Fibroblast of lung (primary cell): ENCODE data around the gene MAPKAP1.
"Not testable (repeated sequence)": the region's sequence is repeated elsewhere in the genome, so short reads cannot be mapped to it uniquely, and the experiment has no call there.

ENCODE experiments used
- EZH2 ChIP-seq: IDR thresholded peaks from 2 replicates; pipeline ENCODE4 v1.5.1; 2012; ENCODE audit warnings: low read length, control low read depth, mild to moderate bottlenecking; ENCODE audit errors: missing control alignments
- TF ChIP-seq, protein P1 (sequence below), 2 donors: IDR thresholded peaks in 1 of 2; conservative IDR thresholded peaks in 1 of 2; 1 replicate in 1 of 2; 2 replicates in 1 of 2; pipeline ENCODE4 v1.5.1; 2011 to 2012; ENCODE audit warnings: low read length in 2 of 2, control low read depth in 1 of 2, inconsistent platforms in 1 of 2, low read depth in 1 of 2, mild to moderate bottlenecking in 1 of 2

DNA sequence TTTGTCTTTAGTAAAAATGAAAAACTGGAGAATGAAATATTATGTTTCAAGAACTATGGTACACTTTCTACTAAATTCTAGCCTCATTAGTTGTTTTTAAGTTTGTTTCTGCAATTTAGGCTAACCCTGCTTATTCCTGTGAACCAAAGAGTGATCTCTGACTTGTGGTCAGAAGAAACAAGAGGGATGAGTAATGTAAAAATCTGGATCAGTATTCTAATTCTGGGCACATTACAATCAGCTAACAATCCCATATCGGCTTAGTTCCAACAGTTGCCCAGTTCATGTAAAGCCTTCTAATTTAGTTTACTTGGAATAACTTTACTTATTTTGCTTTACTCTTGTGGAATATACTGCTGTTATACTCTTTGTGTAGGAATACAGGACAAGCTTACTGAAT lies 134.5 kb downstream of the MAPKAP1 start:
- TF ChIP-seq, protein P1, sequence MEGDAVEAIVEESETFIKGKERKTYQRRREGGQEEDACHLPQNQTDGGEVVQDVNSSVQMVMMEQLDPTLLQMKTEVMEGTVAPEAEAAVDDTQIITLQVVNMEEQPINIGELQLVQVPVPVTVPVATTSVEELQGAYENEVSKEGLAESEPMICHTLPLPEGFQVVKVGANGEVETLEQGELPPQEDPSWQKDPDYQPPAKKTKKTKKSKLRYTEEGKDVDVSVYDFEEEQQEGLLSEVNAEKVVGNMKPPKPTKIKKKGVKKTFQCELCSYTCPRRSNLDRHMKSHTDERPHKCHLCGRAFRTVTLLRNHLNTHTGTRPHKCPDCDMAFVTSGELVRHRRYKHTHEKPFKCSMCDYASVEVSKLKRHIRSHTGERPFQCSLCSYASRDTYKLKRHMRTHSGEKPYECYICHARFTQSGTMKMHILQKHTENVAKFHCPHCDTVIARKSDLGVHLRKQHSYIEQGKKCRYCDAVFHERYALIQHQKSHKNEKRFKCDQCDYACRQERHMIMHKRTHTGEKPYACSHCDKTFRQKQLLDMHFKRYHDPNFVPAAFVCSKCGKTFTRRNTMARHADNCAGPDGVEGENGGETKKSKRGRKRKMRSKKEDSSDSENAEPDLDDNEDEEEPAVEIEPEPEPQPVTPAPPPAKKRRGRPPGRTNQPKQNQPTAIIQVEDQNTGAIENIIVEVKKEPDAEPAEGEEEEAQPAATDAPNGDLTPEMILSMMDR (conservative IDR thresholded peaks at IDR 0.05 in 1 of 2, IDR thresholded peaks at IDR 0.05 in 1 of 2; ENCODE audit: low read depth in 1 of 2, low read length in 2 of 2) = not testable (repeated sequence)
- TF ChIP-seq EZH2 = not testable (repeated sequence)
